Measurements from ENCODE around the gene KATNBL1.

KATNBL1 gene

DNA sequence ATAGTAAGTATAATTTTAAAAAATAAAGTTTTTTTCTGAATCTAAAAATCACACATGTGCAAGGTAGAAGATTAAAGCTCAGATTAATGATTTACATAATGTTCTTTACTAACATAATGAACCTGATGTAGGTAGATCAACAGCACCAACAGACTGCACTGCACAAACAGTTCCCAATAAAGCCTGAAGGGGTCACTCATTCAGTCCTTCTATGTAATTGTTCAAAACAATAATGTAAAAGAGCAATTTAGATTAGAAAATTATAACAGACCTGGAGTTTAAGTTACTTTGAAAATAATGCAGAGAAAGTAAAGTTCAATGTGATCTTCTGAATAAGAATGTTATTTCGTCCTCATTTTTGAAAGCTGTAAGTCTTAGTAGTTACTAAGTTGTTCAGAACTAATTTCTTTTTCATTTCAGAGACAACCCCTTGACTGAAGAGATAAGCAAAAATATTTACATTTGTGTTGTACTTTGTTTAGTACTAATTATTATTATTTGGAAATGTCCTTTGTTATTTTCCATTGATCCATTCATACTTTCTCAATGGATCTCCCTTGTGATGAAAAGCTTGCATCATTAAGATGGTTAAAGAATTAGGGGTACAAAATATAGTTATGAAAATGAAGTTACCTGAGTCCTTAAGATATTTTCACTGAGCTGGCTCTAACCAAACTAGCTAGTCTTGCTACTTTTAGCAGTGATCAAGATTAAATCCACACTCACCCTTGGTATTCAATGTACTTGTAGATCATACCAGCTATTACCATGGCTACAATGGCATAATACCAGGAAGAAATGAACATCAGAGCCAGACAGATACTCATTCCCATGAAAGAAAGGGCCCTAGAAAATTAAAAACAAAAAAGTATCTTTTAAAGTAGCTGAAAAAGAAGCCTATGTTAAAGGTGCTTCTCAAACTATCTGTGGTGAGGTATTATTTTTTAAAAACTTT lies 31.8 kb upstream of the KATNBL1 start:
- DNase-seq (ENCODE audit: low read depth, low spot score) = no peak
- Histone ChIP-seq H3K9ac (ENCODE audit: insufficient read length) (no peak overlapping the region), H3K4me3 (no peak overlapping the region), H3K36me3 (ENCODE audit: insufficient read depth, low read length) (0 out of 2 replicates have a peak, but pooled peaks cover 4% of the 10 kb centered on the region), H3K9me3 (ENCODE audit: low read depth, low read length) (no peaks in the 10 kb centered on the region), H3K27ac (no peak overlapping the region)
- TF ChIP-seq POLR2AphosphoS5 (IDR thresholded peaks at IDR 0.05; ENCODE audit: borderline replicate concordance, low read depth, low read length) = no peak
- TF ChIP-seq FOXP2 (optimal IDR thresholded peaks at IDR 0.05; ENCODE audit: control extremely low read depth, extremely low read length, insufficient read depth) = no peak
- TF ChIP-seq EZH2 (IDR thresholded peaks at IDR 0.05) = no peak

DNA sequence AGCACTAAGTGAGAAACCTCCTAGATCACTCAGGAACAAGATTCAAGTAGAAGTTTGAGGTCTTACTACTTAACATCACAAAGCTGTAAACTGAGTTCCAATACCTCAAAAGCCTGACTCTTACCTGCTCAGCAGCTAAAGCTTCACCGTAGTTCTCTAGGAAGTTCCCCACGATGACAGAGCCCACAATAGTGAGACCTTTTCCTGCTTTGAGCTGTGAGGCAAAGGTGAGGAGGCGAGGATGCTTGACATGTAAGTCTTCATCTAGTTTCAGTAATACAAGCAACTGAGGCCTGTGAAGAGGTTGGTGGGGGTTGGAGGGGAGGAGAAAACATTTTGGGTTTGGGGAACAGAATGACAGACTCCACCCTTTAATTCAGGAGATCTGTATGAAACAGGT lies 30.6 kb upstream of the KATNBL1 start:
- no peak overlapping the region for H3K9ac ChIP-seq (ENCODE audit: insufficient read length)
- H3K27ac ChIP-seq = no peak overlapping the region
- TF ChIP-seq EZH2 (IDR thresholded peaks at IDR 0.05) (no peak), FOXP2 (optimal IDR thresholded peaks at IDR 0.05; ENCODE audit: control extremely low read depth, extremely low read length, insufficient read depth) (no peak), POLR2AphosphoS5 (IDR thresholded peaks at IDR 0.05; ENCODE audit: borderline replicate concordance, low read depth, low read length) (no peak)
- DNase-seq (ENCODE audit: low read depth, low spot score) = no peak
- no peaks in the 10 kb centered on the region for H3K9me3 ChIP-seq (ENCODE audit: low read depth, low read length)
- H3K36me3 ChIP-seq (ENCODE audit: insufficient read depth, low read length) = 0 out of 2 replicates have a peak, but pooled peaks cover 8% of the 10 kb centered on the region
- no peak overlapping the region for H3K4me3 ChIP-seq

GRCh38 chr15:34239151-34239808 lies 29.4 kb upstream of the KATNBL1 start:
- Histone ChIP-seq H3K27ac (no peak overlapping the region), H3K9ac (ENCODE audit: insufficient read length) (no peak overlapping the region), H3K4me3 (no peak overlapping the region), H3K36me3 (ENCODE audit: insufficient read depth, low read length) (0 out of 2 replicates have a peak, but pooled peaks cover 8% of the 10 kb centered on the region), H3K9me3 (ENCODE audit: low read depth, low read length) (no peaks in the 10 kb centered on the region)
- no peak for DNase-seq (ENCODE audit: low read depth, low spot score)
- TF ChIP-seq POLR2AphosphoS5 (IDR thresholded peaks at IDR 0.05; ENCODE audit: borderline replicate concordance, low read depth, low read length) (no peak), FOXP2 (optimal IDR thresholded peaks at IDR 0.05; ENCODE audit: control extremely low read depth, extremely low read length, insufficient read depth) (no peak), EZH2 (IDR thresholded peaks at IDR 0.05) (no peak)

DNA sequence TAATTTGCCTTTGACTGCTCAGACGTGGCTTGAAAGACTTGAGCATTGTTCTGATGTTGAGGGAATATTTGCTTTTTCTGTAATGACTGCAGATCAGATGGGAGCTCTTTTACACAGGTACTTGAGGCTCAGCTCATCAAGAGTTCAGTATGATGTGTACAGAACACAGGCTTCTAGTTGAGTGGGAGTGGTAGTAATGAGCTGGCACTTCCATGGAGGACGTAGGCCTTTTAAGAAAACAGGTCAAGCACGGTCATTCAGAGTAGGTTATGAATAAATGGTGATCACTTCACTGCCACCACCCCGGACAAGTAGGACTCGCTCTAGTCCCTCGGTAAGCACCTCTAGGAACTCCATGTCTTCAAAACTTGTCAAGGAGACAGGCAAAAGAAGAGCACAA lies 23.7 kb upstream of the KATNBL1 start:
- DNase-seq (ENCODE audit: low read depth, low spot score) = no peak
- TF ChIP-seq FOXP2 (optimal IDR thresholded peaks at IDR 0.05; ENCODE audit: control extremely low read depth, extremely low read length, insufficient read depth) = no peak
- TF ChIP-seq POLR2AphosphoS5 (IDR thresholded peaks at IDR 0.05; ENCODE audit: borderline replicate concordance, low read depth, low read length) = no peak
- no peak for TF ChIP-seq EZH2 (IDR thresholded peaks at IDR 0.05)
- Histone ChIP-seq H3K4me3 (no peak overlapping the region), H3K9me3 (ENCODE audit: low read depth, low read length) (no peaks in the 10 kb centered on the region), H3K27ac (no peak overlapping the region), H3K9ac (ENCODE audit: insufficient read length) (no peak overlapping the region), H3K36me3 (ENCODE audit: insufficient read depth, low read length) (peaks cover 22% of the 10 kb centered on the region)

GRCh38 chr15:34223904-34224596 lies 14.2 kb upstream of the KATNBL1 start:
- no peak for TF ChIP-seq POLR2AphosphoS5 (IDR thresholded peaks at IDR 0.05; ENCODE audit: borderline replicate concordance, low read depth, low read length)
- no peak for TF ChIP-seq EZH2 (IDR thresholded peaks at IDR 0.05)
- TF ChIP-seq FOXP2 (optimal IDR thresholded peaks at IDR 0.05; ENCODE audit: control extremely low read depth, extremely low read length, insufficient read depth) = no peak
- DNase-seq (ENCODE audit: low read depth, low spot score) = no peak
- Histone ChIP-seq H3K36me3 (ENCODE audit: insufficient read depth, low read length) (peaks cover 16% of the 10 kb centered on the region), H3K4me3 (peak overlapping the region; percentile 92), H3K27ac (peak overlapping the region; percentile 95), H3K9ac (ENCODE audit: insufficient read length) (peak overlapping the region; percentile 90), H3K9me3 (ENCODE audit: low read depth, low read length) (no peaks in the 10 kb centered on the region)

- Histone ChIP-seq H3K9ac (ENCODE audit: insufficient read length) (no peak overlapping the region), H3K4me3 (no peak overlapping the region), H3K9me3 (ENCODE audit: low read depth, low read length) (no peaks in the 10 kb centered on the region), H3K36me3 (ENCODE audit: insufficient read depth, low read length) (no peaks in the 10 kb centered on the region), H3K27ac (no peak overlapping the region)
- TF ChIP-seq EZH2 (IDR thresholded peaks at IDR 0.05) (no peak), POLR2AphosphoS5 (IDR thresholded peaks at IDR 0.05; ENCODE audit: borderline replicate concordance, low read depth, low read length) (no peak), FOXP2 (optimal IDR thresholded peaks at IDR 0.05; ENCODE audit: control extremely low read depth, extremely low read length, insufficient read depth) (no peak)
- DNase-seq (ENCODE audit: low read depth, low spot score) = no peak
Measured at GRCh38 chr15:34217587-34218225, 7.8 kb upstream of the KATNBL1 start.

DNA sequence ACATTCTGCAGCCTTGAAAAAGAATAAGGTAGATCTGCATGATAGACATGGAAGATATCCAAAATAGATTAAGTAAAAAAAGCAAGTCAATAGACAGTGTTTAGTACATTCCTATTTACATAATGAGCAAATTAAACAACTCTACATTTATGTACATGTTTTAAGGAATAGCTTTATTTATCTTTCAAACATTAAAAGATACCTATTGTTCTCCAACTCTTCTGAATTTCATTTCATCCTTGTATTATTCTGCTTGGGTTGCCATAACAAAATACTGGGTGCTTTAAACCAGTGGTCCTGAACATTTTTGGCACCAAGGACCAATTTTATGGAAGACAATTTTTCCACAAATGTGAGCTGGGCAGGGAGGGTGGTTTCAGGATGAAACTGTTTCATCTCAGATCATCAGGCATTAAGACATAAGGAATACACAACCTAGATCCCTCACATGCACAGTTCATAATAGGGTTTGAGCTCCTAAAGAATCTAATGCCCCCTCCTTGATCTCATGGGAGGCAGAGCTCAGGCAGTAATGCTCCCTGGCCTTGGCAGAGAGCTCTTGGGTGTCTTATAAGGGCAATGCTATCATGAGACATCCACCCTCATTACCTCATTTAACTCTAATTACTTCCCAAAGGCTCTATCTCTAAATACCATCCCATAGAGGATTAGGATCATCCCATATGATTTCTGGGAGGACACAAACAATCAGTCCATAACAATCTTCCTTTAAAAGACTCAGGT lies 6.8 kb upstream of the KATNBL1 start:
- no peak for DNase-seq (ENCODE audit: low read depth, low spot score)

More for the DNA sequence above, 6.8 kb upstream of the KATNBL1 start:
- Histone ChIP-seq H3K4me3 (no peak overlapping the region), H3K9me3 (ENCODE audit: low read depth, low read length) (no peaks in the 10 kb centered on the region), H3K36me3 (ENCODE audit: insufficient read depth, low read length) (no peaks in the 10 kb centered on the region), H3K9ac (ENCODE audit: insufficient read length) (no peak overlapping the region), H3K27ac (no peak overlapping the region)
- TF ChIP-seq EZH2 (IDR thresholded peaks at IDR 0.05) (no peak), FOXP2 (optimal IDR thresholded peaks at IDR 0.05; ENCODE audit: control extremely low read depth, extremely low read length, insufficient read depth) (no peak), POLR2AphosphoS5 (IDR thresholded peaks at IDR 0.05; ENCODE audit: borderline replicate concordance, low read depth, low read length) (no peak)

All from SK-N-MC (cell line).